HG03196 (cell line): Measurements from ENCODE around the gene CTXND1.

Experiments
- ATAC-seq: cut with Tn5 transposase; IDR thresholded peaks from one replicate; pipeline ENCODE4 v1.9.1; 2021; ENCODE audit not compliant: unreplicated experiment

CTXND1 gene

DNA sequence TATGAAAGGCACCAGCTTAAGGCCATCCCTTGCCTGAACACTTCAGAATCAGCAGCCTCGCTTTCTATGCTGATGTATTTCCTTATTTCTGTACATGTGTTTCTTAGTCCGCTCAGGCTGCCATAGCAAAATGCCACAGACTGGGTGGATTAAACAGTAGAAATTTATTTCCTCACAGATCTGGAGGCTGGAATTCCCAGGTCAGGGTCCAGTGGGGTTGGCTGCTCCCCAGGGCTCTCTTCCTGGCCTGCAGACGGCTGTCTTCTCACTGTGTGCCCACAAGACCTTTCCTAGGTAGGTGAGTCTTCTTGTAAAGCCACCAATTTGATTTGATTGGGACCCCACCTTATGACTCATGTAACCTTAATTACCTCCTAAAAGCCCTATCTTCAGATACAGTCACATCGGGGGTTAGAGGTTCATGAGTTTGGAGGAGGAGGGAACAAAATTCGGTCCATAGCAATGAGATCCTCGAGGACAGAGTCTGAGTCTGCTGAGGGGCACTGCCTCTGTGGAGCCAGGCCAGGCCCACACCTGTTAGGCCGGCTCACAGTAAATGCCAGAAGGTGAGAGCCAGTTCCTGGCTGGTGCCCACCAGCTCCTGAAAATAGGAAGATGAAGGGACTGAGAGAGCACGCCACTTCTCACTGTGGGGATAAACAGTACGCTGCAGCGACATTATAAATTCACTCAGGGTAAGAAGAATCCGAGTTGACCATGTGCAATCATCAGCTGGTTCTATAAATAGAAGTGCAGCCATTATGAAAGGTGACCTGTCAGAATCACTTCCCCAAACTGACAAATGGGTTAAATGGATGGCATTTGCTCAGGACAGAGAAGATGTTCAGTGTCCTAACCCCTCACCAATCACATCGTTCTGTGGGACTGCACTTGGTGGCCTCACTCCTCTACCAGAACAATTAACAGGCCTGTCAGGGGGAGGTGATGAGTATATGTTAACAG is 41.1 kb downstream of the CTXND1 start:
- ATAC-seq = no peak

DNA sequence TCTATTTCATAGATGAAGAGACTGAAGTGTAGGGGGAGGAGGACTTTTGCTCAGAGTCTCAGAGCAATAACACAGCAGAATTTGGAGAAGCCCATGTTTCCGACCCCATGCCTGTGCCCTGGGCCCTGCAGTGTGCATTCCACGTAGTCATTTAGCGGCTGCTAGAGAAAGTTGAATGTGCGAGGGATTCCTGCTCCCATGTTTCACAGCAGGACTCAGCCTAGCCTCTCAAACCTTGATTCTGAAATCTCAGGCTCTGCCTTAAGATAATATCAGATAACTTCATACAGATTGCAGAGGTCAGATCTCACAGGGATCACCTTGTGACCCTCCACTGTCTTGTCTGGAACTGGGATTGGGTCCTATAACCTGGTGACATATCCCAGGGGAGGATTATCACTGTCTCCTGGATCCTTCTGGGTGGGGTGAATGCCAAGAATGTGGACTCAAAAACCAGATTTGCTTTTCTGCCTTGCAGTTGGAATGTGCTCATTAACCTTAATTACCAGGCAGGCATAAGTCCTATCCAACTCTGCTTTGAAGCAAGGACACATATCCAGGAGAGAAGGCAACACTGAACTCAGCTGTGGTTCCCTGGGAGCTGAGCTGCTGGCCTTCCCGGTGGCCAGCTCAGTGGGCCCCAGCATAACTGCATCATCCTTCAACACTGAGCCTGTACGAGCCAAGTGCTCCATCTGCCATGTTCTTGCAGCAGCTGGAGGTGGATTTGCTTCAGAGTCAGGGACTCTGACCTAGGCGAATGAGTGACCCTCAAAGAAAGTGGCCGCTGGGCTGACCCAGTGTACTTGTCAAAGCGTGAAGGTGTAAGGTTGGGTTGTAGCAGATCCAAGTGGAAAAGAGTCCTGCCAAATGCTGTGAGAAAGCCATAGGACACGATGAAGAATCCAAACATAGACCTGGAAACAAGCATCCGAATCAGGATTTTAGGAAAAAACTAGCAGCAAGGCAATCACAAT is 43.0 kb downstream of the CTXND1 start:
- no peak for ATAC-seq

DNA sequence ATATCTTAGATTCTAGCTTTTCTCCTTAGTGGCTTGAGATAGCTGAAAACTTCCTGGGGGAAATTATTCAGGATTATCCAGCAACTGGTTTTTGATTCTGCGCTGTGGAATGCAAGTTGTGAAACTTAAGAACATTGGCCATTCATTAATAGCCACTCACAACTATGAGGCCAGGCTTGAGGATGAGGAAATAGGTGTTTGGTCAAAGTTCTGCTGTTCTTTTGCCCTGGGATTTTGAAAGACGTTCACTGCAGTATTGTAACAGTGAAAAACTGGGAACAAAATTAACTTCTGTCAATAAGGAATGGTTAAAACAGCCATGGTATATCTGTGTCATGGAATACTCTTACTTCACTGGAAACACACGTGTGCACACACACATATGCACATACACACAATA is 44.1 kb downstream of the CTXND1 start:
- ATAC-seq = no peak

DNA sequence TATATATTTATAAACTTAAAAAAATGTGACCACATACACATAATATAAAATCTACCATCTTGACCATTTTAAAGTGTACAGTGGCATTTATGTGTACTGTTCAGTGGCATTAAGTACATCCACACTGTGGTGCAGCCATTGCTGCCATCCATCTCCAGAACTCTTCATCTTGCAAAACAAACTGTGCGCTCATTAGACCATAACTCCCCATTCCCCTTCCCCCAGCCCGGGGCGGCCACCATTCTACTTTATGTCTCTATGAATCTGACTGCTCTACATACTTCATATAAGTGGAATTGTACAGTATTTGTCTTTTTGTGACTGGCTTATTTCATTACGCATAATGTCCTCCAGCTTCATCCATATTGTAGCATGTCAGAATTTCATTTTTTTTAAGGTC is 47.8 kb downstream of the CTXND1 start:
- ATAC-seq = no peak

DNA sequence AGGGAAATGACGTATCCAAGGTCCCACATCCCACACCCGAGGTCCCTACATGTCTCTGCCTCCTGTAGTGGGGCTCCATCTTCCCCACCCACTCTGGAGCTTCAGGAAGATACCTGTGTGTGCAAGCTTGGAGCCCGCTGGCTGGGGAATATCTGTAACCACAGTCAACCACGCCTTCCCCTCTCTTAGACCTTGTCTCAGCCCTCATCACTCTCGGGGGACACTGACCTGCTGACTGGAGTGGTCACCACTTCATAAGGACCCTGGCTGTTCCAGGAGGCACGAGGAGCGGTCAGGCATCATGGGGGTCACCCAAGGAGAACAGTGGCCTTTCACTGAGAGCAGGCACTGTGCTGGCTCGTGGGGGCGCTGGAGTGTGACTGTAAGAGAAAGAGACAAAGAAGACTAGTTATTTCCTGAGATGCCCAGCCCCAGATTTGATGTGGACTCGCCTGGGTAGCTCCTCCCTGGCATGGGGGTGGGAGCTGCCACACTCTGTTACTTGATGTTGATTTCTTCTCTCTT is 48.6 kb downstream of the CTXND1 start:
- ATAC-seq = no peak

DNA sequence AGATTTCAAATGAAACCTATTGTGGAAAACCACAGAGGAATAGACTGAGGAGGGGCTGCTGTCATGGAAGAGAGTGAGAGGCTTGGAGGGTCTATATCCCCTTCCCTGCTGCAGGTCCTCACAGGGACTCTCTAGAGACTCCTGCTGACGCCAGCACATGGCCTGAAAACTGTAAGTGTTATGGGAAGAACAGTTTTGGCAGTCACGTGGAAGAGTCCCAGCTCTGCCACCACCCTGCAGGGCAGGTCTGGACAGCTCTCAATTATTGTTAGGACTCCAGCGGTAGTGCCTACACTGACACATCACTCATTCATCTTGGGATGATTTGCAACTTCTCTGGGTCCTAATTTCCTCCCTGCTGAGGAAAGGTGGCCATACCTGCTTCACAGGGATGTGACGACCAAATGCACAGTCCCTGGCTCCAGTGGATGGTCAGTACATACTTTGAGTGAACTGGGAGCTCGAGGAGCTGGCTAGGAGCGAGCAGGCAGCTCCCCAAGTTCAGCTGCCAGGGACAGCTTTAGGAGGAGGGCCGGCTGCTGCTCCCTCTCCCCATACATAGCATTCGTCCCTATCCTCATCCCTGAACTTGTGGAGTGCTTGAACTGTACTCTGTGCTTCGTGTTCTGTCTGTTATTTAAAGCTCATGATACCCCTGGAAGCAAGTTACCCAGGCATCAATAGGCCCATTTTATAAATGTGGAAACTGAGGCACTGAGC is 49.2 kb downstream of the CTXND1 start:
- ATAC-seq = no peak

DNA sequence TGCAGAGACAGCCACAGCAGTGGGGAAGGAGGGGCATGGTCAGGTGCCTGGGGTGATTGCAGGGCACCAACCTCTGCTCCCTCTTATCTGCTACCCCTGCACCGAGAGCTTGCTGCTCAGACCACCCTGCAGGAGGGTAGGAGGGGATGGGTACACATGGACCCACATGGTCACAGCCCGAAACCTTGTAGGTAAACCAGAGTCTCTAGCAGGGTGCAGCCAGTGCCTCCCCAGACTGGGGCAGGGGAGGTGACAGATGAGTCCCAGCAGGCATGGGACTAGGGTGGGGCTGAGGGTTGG is 50.0 kb downstream of the CTXND1 start:
- no peak for ATAC-seq

DNA sequence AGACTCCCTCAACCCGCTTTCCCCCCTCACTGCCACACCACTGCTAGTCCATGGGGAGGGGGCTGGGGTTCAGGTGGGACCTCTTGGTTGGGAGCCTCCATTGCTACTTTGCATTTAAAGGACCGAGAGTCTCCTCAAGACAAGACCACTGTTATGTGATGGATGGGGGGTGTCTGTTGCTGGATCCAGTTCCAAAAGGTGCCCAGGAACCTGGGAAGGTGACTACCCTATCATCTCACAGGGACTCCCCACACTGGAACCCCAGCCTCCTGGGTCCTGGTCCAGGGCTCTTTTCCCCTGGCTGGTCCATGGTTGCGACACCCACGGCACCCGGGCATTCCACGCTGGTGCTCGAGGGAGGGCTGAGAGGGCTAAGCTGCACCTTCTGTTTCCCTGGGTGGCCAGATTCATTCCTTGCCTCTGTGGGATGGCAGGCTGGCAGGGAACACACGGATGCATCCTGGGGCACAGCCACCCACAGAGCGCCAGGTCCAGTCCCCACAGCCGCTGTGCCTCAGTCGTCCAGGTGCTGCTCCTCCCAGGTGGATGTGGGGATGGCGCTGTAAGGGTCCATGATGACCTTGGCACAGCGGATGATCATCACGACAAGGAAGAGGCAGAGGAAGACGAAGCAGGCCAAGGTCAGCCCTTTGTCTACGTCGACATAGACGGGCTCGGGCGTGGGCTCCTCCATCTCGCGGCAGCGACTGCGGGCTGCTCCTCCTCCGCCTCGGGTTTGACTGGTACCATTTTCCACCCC is 50.6 kb downstream of the CTXND1 start:
- ATAC-seq = no peak

DNA sequence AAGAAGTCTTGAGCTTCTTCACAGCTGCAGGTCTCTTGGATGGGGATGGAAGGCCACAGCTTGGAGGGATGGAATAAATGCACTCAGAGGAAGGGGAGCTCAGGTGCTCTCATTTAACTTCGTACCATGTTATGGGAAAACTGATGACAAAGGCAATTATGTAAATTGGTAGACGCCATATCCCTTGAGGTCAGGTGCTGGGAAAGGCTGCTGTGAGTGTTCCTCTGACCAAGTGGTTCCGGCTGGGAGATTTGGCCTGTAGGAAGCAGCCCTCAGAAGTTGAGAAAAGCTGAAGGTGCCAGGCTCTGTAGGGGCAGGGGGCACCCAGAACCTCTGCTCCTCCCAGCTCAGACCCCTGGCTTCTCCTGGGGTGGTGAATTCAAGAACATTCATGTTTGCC is 52.1 kb downstream of the CTXND1 start:
- ATAC-seq = no peak

DNA sequence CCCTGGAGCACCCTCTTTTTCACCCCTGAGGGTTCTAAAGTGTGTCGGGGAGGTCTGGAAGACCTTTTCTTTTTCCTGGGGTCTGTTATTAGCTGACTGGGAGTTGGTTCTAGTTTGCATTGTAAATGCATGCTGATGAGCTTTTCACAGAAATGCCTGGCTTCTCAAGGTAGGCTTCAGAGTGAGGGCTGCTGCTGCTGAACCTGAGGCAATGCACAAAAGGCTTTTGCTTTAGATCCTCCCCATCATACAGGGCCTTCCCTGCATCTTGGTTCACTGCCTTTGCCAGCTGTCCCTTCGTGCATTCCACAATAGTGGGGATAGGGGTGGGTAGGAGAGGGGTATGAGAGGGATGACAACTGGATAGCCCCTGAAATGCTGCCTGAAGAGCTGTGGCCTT is 52.6 kb downstream of the CTXND1 start:
- no peak for ATAC-seq

DNA sequence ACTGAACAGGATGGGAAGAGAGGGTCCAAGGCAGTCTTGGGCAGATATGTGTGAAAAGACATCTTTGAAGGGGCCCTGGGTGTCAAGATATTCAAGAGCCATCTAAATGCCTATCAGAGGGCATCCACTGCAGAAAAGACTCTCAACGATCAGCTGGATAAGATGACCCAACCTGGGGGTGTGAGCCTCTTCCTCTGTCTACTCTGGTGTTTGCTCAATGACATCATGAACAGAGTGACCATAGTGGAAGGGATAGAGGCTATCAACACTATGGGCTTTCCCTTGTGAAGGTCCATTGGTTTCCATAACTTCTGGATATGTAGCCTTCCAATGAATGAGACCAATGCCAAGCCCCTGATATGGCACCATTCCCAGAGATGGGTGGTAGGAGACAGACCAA is 57.1 kb downstream of the CTXND1 start:
- no peak for ATAC-seq

DNA sequence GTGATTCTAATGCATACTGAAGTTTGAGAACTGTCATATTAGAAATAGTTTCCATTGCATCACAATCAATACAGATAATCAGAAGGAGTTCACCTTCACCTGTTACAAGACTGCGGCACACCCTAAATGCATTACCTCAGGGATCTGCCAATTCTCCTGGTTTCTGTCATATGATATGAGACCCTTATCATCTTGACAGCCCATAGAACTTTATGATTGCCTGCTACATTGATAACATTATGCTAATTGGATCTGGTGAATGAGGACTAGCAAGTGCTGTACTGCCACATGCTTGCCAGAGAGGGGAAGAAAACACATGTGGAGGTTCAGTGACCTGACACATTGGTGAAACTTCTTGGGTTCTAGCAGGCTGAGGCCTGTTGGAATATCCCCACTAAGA is 57.8 kb downstream of the CTXND1 start:
- no peak for ATAC-seq

DNA sequence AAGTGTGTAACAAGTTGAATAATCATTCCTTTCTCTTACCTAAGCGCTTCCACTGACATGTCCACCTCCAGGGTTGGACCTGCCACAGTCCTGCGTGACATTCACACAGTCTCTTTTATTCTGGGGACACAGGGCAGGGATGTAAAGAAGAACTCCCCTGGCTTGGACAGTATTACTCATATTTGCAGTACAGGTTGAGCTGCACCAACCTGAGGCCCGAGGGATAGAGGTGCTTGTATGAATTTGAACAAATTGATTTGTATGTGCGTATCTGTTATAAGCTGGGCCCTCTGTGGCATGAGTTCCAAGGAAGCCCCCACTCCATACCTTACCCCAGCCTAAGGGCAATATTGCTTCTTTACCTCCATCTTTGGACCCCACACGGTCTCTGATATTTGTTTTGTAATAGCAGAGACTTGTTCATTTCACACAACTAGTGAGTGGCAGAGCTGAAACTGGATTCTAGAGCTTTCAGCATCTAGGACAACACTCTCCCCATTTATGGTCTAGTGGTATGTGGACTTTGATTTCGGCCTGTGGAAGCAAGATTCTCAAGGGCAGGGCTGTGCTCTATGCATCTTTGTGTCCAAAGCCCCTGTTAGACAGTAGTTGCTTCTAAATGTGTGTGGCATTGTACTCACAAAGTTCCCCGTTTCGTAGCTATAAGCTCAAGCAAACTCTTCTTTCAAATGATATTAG is 60.0 kb downstream of the CTXND1 start:
- ATAC-seq = no peak

DNA sequence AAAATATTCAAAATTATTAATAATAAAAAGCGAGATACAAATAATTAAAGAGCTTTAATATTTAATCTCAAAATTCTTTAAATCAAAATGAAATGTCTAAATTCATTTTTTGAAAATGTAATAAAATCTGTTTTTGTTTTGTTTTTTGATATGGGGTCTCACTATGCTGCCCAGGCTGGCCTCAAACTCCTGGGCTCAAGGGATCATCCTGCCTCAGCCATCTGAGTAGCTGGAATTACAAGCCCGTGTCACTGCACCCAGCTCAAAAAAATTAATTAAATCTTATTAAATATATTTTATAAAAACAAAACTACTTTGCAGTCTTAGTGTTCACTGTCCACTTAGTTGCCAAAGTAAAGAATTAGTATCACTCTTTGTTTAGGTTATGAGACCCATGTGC is 60.8 kb downstream of the CTXND1 start:
- no peak for ATAC-seq

DNA sequence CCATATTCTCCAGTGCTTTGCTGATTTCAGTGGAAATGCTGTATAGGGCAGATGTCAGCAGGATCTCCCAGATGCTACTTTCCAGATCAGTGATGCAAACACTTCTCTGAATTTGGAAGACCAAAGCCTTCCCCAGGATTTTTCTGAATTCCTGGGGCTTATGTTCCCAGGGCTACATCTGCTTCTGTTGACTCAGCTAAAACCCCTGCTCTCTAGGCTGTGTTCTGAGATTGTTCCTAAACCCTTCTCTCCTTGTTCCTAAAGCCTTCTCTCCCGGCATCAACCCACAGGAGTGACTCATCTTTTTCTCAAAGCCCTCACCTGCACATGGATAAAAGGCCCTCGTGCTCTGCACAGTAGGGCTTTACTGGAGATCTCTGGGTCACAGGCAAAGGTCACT is 63.8 kb downstream of the CTXND1 start:
- no peak for ATAC-seq

DNA sequence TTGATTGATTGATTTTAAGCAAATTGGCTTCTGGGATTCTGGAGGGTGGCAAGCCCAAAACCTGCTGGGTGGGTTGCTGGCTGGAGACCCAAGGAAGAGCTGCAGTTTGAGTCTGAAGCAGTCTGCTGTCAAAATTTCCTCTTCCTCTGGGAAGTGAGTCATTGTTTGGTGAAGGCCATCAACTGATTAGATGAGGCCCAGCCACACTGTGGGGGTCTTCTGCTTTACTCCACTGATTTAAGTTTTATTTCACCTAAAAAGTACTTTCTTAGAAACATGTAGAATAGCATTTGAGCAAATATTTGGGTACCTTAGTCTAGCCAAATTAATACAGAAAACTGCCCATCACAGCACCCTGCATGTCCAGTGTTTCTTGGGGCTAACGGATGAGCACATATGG is 65.4 kb downstream of the CTXND1 start:
- ATAC-seq = no peak

DNA sequence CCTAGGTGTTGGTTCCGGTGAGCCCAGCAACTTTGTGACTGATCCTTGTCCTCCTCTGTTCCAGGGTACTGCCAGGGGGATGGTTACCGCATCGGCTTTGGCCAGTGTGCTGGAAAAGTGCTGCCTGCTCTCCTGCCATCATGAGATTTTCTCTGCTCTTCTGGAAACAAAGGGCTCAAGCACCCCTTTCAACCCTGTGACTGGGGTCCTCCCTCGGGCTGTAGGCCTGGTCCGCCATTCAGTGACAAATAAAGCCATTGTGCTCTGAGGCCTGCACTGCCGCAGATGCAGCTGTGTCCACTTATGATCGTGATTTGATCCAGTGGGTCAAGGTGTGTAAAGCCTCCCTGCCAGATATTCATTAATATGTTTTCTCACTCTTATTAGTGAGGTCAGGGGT is 65.9 kb downstream of the CTXND1 start:
- no peak for ATAC-seq

DNA sequence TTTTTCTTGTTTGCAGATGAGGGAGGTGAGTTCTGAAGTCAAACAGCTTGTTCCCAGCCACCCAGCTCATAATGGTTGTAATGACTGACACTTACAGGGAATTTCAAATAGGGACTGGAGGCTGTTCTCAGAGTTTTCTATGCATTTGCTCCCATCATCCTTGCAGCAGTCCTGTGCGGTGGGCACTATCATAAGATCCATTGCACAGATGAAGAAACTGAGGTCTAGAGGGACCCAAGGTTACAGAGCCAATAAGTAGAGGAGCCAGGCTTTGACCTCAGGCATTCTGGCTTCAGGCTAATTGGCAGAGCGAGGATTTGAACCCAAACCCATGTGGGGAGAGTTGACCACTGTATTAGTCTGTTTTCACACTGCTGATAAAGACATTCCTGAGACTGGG is 66.9 kb downstream of the CTXND1 start:
- no peak for ATAC-seq

DNA sequence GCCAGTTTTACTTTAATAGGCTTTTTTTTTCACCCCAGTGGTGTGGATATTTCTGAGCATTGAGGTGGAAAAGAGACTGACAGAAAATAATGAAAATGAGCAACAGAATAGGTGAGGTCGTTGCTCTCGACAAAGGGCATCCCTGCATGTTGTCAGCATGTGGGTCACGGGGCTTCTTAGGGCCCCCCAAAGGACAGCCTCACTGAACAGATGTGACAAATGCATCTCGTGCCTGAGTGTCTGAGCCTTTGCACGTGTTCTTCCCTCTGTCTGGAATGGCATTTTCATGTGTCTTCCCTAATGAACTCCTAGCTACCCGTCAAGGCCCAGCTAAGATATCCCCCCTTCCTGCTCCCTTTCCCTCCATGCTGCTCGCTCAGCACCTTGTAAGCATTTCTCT is 67.5 kb downstream of the CTXND1 start:
- no peak for ATAC-seq

DNA sequence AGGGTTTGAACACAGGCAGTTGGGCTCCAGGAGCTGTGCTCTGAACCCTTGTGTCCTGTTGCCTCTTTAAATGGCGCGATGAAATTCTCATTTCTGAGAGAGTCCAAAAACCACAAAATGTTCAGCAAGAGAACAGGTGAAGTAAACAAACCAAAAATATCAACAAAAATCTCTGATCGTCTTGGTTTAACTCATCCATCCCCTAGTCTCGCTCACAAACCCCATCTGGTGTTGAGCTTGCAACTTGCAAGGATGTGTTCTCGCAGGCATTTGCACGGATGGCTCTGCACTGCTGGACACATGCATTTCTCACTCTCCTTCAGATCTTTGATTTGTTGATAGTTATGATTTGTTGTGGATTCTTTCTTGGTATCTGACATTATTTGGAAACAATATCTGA is 68.1 kb downstream of the CTXND1 start:
- ATAC-seq = no peak
